ENCODE measurements around the gene ACVR1. TPM values are rescaled to one million over a fixed set of nuclear protein-coding genes. Genes with fewer than 3 reads are reported as not detected.

The ACVR1 gene
- polyA plus RNA-seq (2012; rRNA removed), result 21.0 and 22.4 TPM in 2 replicates
- polyA plus RNA-seq (2012; cell fraction: cytosol; rRNA removed), result 36.5 and 38.2 TPM in 2 replicates
- 24.4 and 30.1 TPM in 2 replicates for polyA plus RNA-seq (2012; cell fraction: nucleus; rRNA removed)

GRCh38 chr2:157876066-157876785 lies at the start of gene ACVR1:
TSS of gene ACVR1 (minus strand) at chr2:157876330. CDS start at chr2:157799493, 76,837 bp downstream.
- H3K4me2 ChIP-seq, result peak within 1 kb of the TSS; percentile 83
- H3K36me3 ChIP-seq (replicated peaks in 1 of 2; ENCODE audit: control insufficient read depth in 1 of 2, insufficient read depth in 2 of 2, low read length in 1 of 2), result peaks cover 0 to 2% of the 10 kb centered on the region in 2 experiments
- H3K27ac ChIP-seq (ENCODE audit: low read depth in 2 of 2, low read length in 1 of 2), result peak within 1 kb of the TSS; percentile 86 to 87
- peak; percentile 95 for DNase-seq
- H3K27me3 ChIP-seq (ENCODE audit: insufficient read depth), result no peaks in the 10 kb centered on the region
- H3K4me3 ChIP-seq (ENCODE audit: low read depth in 2 of 2, low read length in 1 of 2), result peak within 1 kb of the TSS; percentile 74 to 88
- no peaks in the 10 kb centered on the region for H3K9me3 ChIP-seq
- H3K9me2 ChIP-seq, result no peaks in the 10 kb centered on the region
- ChIA-PET CTCF (interaction anchor here (0.6 to 2.4 kb wide), 22 partner anchors 9 to 870 kb away, joined by 3 to 9 read pairs (median 4); no protein-coding TSS in a partner anchor), POLR2A (interaction anchor here (0.6 to 1.6 kb wide), 7 partner anchors 11 to 148 kb away, joined by 3 to 10 read pairs (median 3); no protein-coding TSS in a partner anchor)
- H3K9ac ChIP-seq, result peak within 1 kb of the TSS; percentile 81
- peaks cover 44% of the 10 kb centered on the region for H3K79me2 ChIP-seq (ENCODE audit: insufficient read depth)
- H3K4me1 ChIP-seq (ENCODE audit: control insufficient read depth in 1 of 2, insufficient read depth in 2 of 2, low read depth in 1 of 2, low read length in 1 of 2), result peaks cover 8 to 23% of the 10 kb centered on the region in 2 experiments; a peak in 3 of 4 replicates
- WGBS (ENCODE audit: low lambda C conversion rate), result 1% methylated on average over 22 of the region's 85 CpGs
- peaks cover 29% of the 10 kb centered on the region for H4K20me1 ChIP-seq (ENCODE audit: insufficient read depth)
- H3F3A ChIP-seq (replicated peaks; ENCODE audit: insufficient read depth), result peaks cover 3% of the 10 kb centered on the region
- H2AFZ ChIP-seq (ENCODE audit: low read depth), result peak within 1 kb of the TSS; percentile 79
- TF ChIP-seq GATA2 (CRISPR knock-in tag; IDR thresholded peaks at IDR 0.05) (no peak), IRF3 (IDR thresholded peaks at IDR 0.05; ENCODE audit: low read depth, low read length) (no peak), EZH2phosphoT487 (IDR thresholded peaks at IDR 0.05; ENCODE audit: borderline replicate concordance, low read depth) (no peak), FOSL2 (IDR thresholded peaks at IDR 0.05; ENCODE audit: borderline replicate concordance, low read depth) (peak; percentile 9; the same call in 1 of the 2 replicates), RAD21 (IDR thresholded peaks at IDR 0.05; ENCODE audit: low read length) (peak; percentile 9; the same call in 1 of the 2 replicates), POLR2AphosphoS5 (IDR thresholded peaks at IDR 0.05; ENCODE audit: low read depth, low read length) (peak; percentile 35; the same call in 1 of the 2 replicates), FOXJ3 (CRISPR knock-in tag; IDR thresholded peaks at IDR 0.05) (no peak), EP300 (IDR thresholded peaks at IDR 0.05; ENCODE audit: borderline replicate concordance in 1 of 2, low read depth in 1 of 2, low read length in 1 of 2) (peak in 1 of 2 experiments; percentile 31; a peak in 1 of 4 replicates), USF2 (IDR thresholded peaks at IDR 0.05; ENCODE audit: borderline replicate concordance, low read depth, low read length) (no peak), FOXM1 (IDR thresholded peaks at IDR 0.05; ENCODE audit: low read depth) (no peak), JUND (IDR thresholded peaks at IDR 0.05) (peak; percentile 10; the same call in 1 of the 2 replicates), GABPA (IDR thresholded peaks at IDR 0.05; ENCODE audit: low read depth) (peak; percentile 74), PBX3 (IDR thresholded peaks at IDR 0.05) (no peak; the same call in 1 of the 2 replicates), SIN3A (IDR thresholded peaks at IDR 0.05; ENCODE audit: borderline replicate concordance, low read depth, low read length) (no peak), MXI1 (IDR thresholded peaks at IDR 0.05; ENCODE audit: low read depth, low read length) (peak; percentile 7; the same call in 1 of the 2 replicates), TCF12 (IDR thresholded peaks at IDR 0.05) (no peak), RFX5 (IDR thresholded peaks at IDR 0.05; ENCODE audit: low read length) (peak; percentile 74), RCOR1 (IDR thresholded peaks at IDR 0.05; ENCODE audit: low read length) (peak; percentile 54), YY1 (IDR thresholded peaks at IDR 0.05; ENCODE audit: low read depth) (no peak), REST (IDR thresholded peaks at IDR 0.05; ENCODE audit: low read depth, low read length) (peak; percentile 75; the same call in 1 of the 2 replicates), CTCF (IDR thresholded peaks at IDR 0.05) (0 out of 2 replicates have a peak, but pooled peaks have one; percentile 19), RXRA (IDR thresholded peaks at IDR 0.05; ENCODE audit: borderline replicate concordance, low read depth) (no peak), SMC3 (IDR thresholded peaks at IDR 0.05; ENCODE audit: low read depth, low read length) (no peak), CHD2 (IDR thresholded peaks at IDR 0.05; ENCODE audit: low read length, partially characterized antibody) (peak; percentile 23)

All from SK-N-SH (cell line).